Smooth muscle cell (in vitro differentiated cells): Measurements from ENCODE around the gene PLCXD3. TPM values are rescaled to one million over a fixed set of nuclear protein-coding genes. Genes with fewer than 3 reads are reported as not detected.

Experiments used
- DNase-seq: peaks from one replicate; lab custom pipeline; 2025; ENCODE audit not compliant: unreplicated experiment; lab: John Stamatoyannopoulos, UW
- H2AFZ ChIP-seq: fragments of 200-600 bp; sonication (generic); 2 replicates; pipeline ENCODE4 v1.6.0; 2016; ENCODE audit warnings: antibody characterized with exemption, low read depth, mild to moderate bottlenecking
- H3F3A ChIP-seq: fragments of 200-600 bp; sonication (generic); 2 replicates; pipeline ENCODE4 v1.6.0; 2017; ENCODE audit warnings: antibody characterized with exemption, low read depth
- H3K27ac ChIP-seq: fragments of 200-600 bp; sonication (generic); 2 replicates; pipeline ENCODE4 v1.5.1; 2016; ENCODE audit warnings: low read depth, mild to moderate bottlenecking
- H3K27me3 ChIP-seq: fragments of 200-600 bp; sonication (generic); 2 replicates; pipeline ENCODE4 v1.6.1; 2016; ENCODE audit warnings: low read depth, mild to moderate bottlenecking
- H3K36me3 ChIP-seq: fragments of 200-600 bp; sonication (generic); 2 replicates; pipeline ENCODE4 v1.5.1; 2016; ENCODE audit warnings: low read depth
- H3K4me1 ChIP-seq: fragments of 200-600 bp; sonication (generic); 2 replicates; pipeline ENCODE4 v1.5.1; 2016; ENCODE audit warnings: low read depth
- H3K4me2 ChIP-seq: fragments of 200-600 bp; sonication (generic); 2 replicates; pipeline ENCODE4 v1.6.0; 2016; ENCODE audit warnings: mild to moderate bottlenecking
- H3K4me3 ChIP-seq: fragments of 200-600 bp; sonication (generic); 2 replicates; pipeline ENCODE4 v1.5.1; 2016; ENCODE audit warnings: mild to moderate bottlenecking
- H3K79me2 ChIP-seq: fragments of 200-600 bp; sonication (generic); 2 replicates; pipeline ENCODE4 v1.6.0; 2016; ENCODE audit warnings: low read depth, mild to moderate bottlenecking
- H3K9ac ChIP-seq: fragments of 200-600 bp; sonication (generic); 2 replicates; pipeline ENCODE4 v1.6.0; 2016; ENCODE audit warnings: low read depth
- H3K9me3 ChIP-seq: fragments of 200-600 bp; sonication (generic); replicated peaks from 2 replicates; pipeline ENCODE4 v1.5.1; 2016; ENCODE audit warnings: low read depth
- H4K20me1 ChIP-seq: fragments of 200-600 bp; sonication (generic); 2 replicates; pipeline ENCODE4 v1.6.0; 2016; ENCODE audit warnings: low read depth
- WGBS: methylation state at CpG from one replicate; pipeline ENCODE4 v1.1.7; 2016; ENCODE audit warnings: low lambda C conversion rate; 5-methylcytosine and 5-hydroxymethylcytosine counted together
- polyA plus RNA-seq: library from polyadenylated mRNA; unstranded; fragments of >200 nt; fragmentation: Nextera tagmentation; extraction: Ambion mirVana; gene quantifications from 2 replicates; pipeline ENCODE4 v1.2.1, GENCODE V29; 2016
- total RNA-seq: library from RNA; depleted of rRNA; stranded (reverse); fragments of >200 nt; gene quantifications from 2 replicates; pipeline ENCODE4 v1.2.3, GENCODE V29; 2014
- TF ChIP-seq, protein P1 (sequence below): fragments of 200-600 bp; sonication (generic); IDR thresholded peaks from 2 replicates; pipeline ENCODE4 v1.5.1; 2017; ENCODE audit warnings: borderline replicate concordance, mild to moderate bottlenecking, antibody characterized with exemption; ENCODE audit not compliant: insufficient read depth, poor library complexity, severe bottlenecking

The PLCXD3 gene
- total and polyA plus RNA-seq, 2 experiments from 2014 or later = 0.09 TPM; not detected in 1

DNA sequence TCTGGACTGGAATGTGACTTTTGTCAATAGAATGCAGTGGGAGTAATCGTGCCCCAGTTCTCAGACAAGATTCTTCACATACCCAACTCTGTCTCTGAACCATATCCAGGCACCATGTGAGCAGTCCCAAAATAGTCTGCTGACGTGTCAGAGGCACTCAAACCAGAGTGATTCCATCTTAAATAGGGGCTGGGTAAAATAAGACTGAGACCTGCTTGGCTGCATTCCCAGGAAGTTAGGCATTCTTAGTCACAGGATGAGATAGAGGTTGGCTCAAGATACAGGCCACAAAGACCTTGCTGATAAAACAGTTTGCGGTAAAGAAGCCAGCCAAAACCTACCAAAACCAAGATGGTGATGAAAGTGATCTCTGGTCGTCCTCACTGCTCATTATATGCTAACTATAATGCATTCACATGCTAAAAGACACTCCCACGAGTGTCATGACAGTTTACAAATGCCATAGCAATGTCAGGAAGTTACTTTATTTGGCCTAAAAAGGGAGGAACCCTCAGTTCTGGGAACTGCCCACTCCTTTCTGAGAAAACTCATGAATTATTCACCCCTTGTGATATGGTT, 16.9 kb upstream of the PLCXD3 start:
- no peak for DNase-seq
- Histone ChIP-seq H3K79me2 (no peaks in the 10 kb centered on the region), H3K4me1 (peaks cover 7% of the 10 kb centered on the region), H3K4me3 (no peak overlapping the region), H3K27ac (peak overlapping the region; percentile 69), H3K4me2 (no peak overlapping the region), H3K27me3 (no peaks in the 10 kb centered on the region), H2AFZ (no peak overlapping the region), H4K20me1 (no peaks in the 10 kb centered on the region), H3F3A (no peaks in the 10 kb centered on the region), H3K36me3 (no peaks in the 10 kb centered on the region), H3K9me3 (no peaks in the 10 kb centered on the region), H3K9ac (no peak overlapping the region)
- TF ChIP-seq, protein P1, sequence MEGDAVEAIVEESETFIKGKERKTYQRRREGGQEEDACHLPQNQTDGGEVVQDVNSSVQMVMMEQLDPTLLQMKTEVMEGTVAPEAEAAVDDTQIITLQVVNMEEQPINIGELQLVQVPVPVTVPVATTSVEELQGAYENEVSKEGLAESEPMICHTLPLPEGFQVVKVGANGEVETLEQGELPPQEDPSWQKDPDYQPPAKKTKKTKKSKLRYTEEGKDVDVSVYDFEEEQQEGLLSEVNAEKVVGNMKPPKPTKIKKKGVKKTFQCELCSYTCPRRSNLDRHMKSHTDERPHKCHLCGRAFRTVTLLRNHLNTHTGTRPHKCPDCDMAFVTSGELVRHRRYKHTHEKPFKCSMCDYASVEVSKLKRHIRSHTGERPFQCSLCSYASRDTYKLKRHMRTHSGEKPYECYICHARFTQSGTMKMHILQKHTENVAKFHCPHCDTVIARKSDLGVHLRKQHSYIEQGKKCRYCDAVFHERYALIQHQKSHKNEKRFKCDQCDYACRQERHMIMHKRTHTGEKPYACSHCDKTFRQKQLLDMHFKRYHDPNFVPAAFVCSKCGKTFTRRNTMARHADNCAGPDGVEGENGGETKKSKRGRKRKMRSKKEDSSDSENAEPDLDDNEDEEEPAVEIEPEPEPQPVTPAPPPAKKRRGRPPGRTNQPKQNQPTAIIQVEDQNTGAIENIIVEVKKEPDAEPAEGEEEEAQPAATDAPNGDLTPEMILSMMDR = no peak
- WGBS = 18% methylated on average over 5 of the region's 5 CpGs

DNA sequence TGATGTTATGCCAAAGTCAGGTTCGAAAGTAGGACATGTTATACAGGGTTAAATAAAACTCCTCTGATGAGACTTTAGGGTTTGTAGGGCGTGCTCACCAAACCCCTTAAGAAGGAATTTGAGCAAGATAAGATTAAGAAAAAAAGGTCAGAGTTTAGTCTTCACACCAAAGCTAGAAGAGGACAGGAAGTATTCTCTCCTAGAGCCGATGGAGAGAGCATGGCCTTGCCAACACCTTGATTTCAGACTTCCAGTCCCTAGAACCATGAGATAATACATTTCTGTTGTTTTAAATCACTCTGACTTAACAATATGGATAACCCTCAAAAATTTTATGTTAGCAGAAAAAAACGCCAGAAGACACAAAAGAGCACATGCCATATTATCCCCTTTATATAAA, 16.3 kb upstream of the PLCXD3 start:
- peak overlapping the region; percentile 69 for H3K27ac ChIP-seq
- no peak overlapping the region for H3K4me3 ChIP-seq
- H3K36me3 ChIP-seq = no peaks in the 10 kb centered on the region
- TF ChIP-seq, protein P1 = no peak
- no peaks in the 10 kb centered on the region for H3K9me3 ChIP-seq
- H3K4me2 ChIP-seq = no peak overlapping the region
- H3K4me1 ChIP-seq = peaks cover 10% of the 10 kb centered on the region
- H3F3A ChIP-seq = no peaks in the 10 kb centered on the region
- H3K9ac ChIP-seq = no peak overlapping the region
- no peaks in the 10 kb centered on the region for H4K20me1 ChIP-seq
- H3K79me2 ChIP-seq = no peaks in the 10 kb centered on the region
- no peak overlapping the region for H2AFZ ChIP-seq
- no peaks in the 10 kb centered on the region for H3K27me3 ChIP-seq
- 64% methylated on average over 4 of the region's 4 CpGs for WGBS
- DNase-seq = no peak

DNA sequence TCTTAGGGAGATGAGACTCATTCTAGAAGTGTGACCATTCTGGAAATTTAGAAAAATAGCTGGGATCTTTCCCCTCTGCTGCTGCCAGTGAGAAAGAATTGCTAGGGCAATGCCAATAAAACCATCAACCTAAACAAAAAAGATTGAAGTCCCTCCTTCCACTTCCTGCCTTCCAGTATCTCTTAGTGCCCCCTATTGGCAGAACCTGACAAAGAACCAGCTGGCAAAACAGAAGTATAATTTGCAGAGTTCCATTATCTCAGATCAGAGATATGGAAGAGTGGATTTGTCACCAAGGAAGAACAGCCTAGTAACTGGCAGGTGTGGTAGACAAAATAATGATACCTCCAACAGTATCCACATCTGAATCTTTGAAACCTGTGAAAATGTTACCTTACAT, 13.8 kb upstream of the PLCXD3 start:
- Histone ChIP-seq H3K36me3 (no peaks in the 10 kb centered on the region), H3K27ac (no peak overlapping the region), H3K27me3 (no peaks in the 10 kb centered on the region), H3K4me3 (no peak overlapping the region), H3K4me2 (no peak overlapping the region), H3K9me3 (no peaks in the 10 kb centered on the region), H2AFZ (no peak overlapping the region), H3K79me2 (no peaks in the 10 kb centered on the region), H3K9ac (no peak overlapping the region), H3K4me1 (peaks cover 10% of the 10 kb centered on the region), H3F3A (no peaks in the 10 kb centered on the region), H4K20me1 (no peaks in the 10 kb centered on the region)
- DNase-seq = no peak
- TF ChIP-seq, protein P1 = peak; percentile 8

DNA sequence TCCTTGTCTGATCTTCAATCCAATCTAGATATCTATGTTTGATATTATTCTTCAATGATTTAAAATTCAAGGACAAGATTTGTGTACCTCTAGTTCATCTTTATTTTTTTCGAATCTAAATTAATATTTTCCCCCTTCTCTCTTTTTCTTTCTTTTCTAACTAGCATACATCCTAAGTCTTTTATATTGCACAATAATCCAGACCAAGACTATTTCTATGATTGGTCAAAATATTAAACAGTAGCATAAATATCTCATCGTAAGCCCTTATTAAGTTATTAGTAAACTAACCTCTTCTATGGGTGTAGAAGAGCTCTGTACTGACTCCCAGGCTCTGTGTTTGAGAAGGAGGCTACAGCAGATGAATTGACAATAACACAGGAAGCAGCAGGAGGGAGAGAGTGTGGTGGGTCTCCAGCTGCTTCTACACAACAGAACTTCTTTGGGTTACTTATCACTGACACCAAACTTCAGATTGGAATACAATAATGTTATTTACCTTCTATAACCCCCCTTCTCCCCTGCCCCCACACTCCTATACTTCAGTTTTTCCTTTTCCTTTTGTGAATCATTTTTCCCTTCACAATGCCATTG, 11.9 kb upstream of the PLCXD3 start:
- Histone ChIP-seq H3K79me2 (no peaks in the 10 kb centered on the region), H4K20me1 (no peaks in the 10 kb centered on the region), H3K9me3 (no peaks in the 10 kb centered on the region), H3K36me3 (no peaks in the 10 kb centered on the region), H3K4me3 (no peak overlapping the region), H3K4me2 (no peak overlapping the region), H3K27me3 (no peaks in the 10 kb centered on the region), H3K4me1 (peaks cover 10% of the 10 kb centered on the region), H3F3A (no peaks in the 10 kb centered on the region), H3K9ac (no peak overlapping the region), H3K27ac (no peak overlapping the region), H2AFZ (no peak overlapping the region)
- WGBS = 69% methylated on average over 2 of the region's 2 CpGs
- no peak for DNase-seq
- TF ChIP-seq, protein P1 = no peak
